DMS53 (cell line): Measurements from ENCODE around the gene CDT1.

Experiments used
- DNase-seq: peaks from one replicate; lab custom pipeline; 2025; lab: John Stamatoyannopoulos, UW

Gene CDT1

DNA sequence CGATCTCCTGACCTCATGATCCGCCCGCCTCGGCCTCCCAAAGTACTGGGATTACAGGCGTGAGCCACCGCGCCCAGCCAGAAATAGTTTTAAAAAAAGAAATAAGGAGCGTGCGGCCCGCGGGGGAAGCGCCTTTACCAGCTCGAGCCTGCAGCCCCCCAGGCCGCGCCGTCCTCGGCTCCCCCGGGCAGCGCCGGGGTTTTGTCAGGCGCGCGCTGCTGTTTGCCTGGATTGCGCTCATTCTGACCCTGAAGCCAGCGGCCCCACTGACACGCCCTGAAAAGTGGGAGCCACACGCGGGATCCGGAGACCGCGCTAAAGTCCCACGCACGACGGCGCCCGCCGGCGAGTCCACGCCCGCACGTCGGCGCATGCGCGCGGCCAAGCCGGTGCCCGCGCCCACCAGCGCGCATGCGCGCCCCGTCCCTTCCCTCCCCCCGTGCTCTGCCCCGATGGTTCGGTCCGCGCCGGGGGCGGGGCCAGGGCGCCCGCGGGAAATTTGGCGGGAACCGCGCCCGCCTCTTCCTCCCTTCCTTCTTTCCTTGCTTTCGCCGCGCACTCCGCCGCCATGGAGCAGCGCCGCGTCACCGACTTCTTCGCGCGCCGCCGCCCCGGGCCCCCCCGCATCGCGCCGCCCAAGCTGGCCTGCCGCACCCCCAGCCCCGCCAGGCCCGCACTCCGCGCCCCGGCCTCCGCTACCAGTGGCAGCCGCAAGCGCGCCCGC is at the start of gene CDT1:
Gene CDT1 (plus strand): TSS at position 526 of the 724 bp plus-strand sequence. CDS start 43 bp downstream, at position 569.
- DNase-seq: peak; percentile 86

GRCh38 chr16:88754109-88754911 is 49.3 kb upstream of the CDT1 start:
- no peak for DNase-seq

GRCh38 chr16:88754912-88755744 is 48.5 kb upstream of the CDT1 start:
- no peak for DNase-seq

GRCh38 chr16:88755745-88756443 is 47.7 kb upstream of the CDT1 start:
- no peak for DNase-seq

DNA sequence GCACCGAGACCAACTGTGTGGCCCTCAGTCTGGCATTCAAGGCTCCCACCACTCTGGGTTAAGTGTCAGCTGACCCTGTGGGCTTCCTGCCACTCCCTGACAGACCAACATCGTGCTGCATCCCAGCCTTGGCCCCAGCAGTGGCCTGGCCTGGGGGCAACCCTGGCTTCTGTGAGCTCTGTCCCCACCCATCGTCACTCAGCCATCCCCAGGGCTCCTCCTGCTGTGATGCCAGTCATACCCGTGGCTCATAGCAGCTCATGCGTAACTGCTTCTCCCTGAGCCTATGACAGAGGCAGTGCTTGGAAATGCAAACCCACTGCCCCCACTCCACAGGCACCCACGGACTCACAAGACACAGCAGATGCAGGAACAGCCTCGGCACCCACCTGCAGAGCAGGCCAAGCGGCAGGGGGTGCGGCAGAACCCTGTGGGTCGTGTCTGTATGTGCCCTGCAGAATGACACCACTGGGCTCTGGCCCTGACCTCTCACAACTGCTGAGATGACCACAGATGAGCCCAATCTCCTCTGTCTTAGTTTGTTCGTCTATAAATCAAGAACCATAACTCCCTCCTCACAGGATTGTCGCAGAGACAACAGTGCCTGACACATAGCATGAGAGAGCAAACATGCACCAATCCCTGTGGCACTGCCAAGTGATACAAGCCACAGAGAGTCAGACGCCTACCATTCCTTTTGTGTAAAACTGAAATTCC is 45.2 kb upstream of the CDT1 start:
- no peak for DNase-seq

DNA sequence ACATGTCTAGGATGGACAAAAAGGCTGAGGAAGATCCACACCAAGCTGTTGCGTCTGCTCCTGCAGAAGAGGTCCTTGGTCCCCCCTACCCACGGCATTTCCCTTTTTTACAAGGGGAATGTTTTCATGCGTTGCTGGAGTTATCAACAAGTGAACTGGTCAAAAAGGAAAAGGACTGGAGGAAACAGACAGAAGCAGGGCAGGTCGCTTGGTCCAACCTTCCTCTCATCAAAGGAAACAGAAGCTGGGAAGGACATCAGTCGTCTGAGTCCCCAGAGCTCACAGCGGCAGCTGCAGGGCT is 44.7 kb upstream of the CDT1 start:
- DNase-seq: no peak

DNA sequence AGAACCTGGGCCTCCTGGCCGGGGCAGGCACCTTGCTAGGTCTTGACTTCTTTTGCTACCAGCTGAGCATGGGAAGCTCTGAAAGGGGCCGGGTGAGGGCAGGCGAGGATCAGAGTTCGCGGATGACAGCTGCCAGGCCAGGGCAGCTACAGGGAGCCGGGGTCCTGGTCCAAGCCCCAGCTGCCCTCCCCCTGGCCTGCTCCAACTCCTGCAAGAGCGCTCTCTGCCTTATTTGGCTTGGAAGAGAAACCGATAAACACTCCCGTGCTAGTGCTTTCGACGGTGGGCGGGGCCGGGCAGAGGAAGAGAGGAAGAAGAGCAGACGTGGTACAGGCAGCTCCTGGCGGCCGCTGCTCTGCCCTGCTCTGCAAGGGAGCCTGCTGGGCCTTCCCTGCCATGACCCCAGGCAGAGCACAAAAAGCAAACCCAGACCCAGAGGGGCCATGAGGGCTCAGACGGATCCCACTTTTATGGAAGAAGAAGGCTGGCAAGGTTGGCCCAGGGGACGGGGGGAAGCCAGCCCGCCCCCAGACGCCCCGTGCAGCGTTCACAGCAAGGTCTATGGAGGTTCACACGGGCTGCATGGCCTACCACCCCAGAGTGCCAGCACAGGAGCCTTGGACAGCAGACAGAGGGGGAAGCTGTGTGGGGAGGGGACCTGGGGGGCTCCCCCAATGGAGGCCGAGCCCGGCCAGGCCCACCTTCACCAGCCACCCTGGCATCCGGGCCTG is 44.2 kb upstream of the CDT1 start:
- DNase-seq: no peak

DNA sequence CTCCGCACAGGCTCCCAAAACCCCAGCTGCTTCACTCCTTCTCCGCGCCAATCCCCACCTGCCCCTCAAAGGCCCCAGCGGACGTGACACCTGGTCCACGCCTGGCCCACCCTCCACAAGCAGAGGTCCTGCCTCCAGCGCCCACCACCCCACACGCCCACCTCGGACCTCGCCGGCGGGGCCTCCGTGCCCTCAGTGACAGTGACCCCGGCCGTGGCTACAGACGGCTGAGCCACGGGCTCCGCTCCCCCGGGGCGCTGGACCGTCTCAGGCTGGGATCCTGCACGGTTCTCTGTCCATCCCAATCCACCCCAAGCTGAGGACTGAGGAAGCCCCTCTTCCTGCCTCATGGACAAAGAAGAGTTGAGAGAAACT is 43.6 kb upstream of the CDT1 start:
- no peak for DNase-seq

DNA sequence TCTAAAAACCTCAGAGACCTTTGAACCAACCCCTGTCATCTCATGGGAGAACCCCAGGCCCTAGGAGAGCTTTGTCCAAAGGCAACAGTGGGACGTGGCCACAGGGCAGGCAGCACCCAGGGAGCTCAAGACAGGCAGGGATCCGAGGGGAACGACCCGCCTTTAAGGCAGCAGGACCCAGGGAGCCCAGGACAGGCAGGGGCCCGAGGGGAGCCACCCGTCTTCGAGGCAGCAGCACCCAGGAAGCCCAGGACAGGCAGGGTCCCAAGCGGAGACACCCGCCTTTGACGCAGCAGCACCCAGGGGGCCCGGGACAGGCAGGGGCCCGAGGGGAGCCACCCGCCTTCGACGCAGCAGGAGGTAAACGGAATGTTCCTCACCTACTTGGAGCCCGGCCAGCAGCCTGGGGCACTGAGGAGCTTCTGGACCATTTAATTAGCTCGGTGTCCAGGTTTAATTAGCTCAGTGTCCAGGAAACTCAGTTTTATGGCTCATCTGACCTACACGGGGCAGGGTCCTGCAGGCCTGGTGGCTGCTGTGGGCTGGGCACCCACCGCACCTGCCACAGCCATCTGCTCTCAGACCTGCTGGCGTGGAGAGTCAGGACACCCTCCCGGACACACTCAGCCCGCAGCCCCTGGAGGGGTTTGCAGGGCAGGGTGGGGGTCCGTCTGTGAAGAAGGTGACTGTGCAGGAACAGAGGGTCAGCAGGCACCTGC is 43.0 kb upstream of the CDT1 start:
- no peak for DNase-seq

- DNase-seq: no peak
Observed at GRCh38 chr16:88761143-88761534, 42.5 kb upstream of the CDT1 start.

- no peak for DNase-seq
Observed at GRCh38 chr16:88761830-88762229, 41.8 kb upstream of the CDT1 start.

DNA sequence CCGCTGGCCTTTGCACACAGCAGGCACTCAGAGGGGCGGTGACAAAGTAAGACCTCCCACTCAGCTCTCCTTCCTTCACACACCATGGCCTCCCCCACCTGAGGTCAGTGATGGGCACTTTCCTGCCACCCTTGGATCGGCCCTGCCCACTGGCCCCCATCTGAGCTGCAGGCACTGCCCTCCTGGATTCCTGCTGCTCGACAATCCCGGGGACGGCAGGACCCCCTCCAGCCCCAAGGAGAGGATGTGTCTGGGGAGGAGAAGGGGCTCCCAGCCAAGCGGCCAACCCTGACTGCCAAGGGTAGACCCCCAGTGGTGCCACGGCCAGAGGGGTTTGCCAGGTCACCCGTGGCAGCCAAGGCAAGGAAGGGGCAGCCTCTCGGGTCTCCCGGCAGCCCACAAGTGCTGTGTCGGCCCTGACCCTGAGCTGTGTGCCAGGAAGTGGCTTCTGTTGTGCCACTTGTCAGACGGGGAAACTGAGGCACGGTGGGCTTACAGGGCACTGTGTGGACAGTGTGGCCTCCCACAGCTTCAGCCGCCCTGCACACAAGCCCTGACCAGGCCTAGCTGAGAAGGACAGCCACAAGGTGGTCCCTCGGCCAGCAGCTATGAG is 41.2 kb upstream of the CDT1 start:
- DNase-seq: no peak

GRCh38 chr16:88762941-88763340 is 40.6 kb upstream of the CDT1 start:
- DNase-seq: no peak

GRCh38 chr16:88763502-88764053 is 40.0 kb upstream of the CDT1 start:
- DNase-seq: no peak

GRCh38 chr16:88764080-88764479 is 39.5 kb upstream of the CDT1 start:
- no peak for DNase-seq

GRCh38 chr16:88764913-88765349 is 38.7 kb upstream of the CDT1 start:
- DNase-seq: no peak

DNA sequence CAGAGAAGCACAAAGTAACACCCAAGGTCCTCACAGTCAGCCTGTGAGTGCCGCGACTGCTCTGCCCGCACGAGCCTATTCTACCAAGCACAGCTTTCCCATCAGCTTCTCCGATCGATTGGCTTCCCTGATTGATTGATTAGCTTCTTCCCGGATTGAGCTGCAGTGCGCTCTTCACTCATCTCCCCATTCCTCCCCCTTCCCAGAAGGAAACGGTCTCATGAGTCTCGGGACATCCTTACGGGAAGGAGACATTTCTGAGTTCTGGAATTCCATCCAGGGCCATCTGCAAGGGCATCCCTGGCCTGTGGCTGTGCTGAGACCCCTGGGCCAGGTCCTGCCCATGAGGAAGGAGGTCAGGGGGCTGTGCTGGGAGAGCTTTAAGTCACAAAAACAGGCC is 36.6 kb upstream of the CDT1 start:
- DNase-seq: no peak

DNA sequence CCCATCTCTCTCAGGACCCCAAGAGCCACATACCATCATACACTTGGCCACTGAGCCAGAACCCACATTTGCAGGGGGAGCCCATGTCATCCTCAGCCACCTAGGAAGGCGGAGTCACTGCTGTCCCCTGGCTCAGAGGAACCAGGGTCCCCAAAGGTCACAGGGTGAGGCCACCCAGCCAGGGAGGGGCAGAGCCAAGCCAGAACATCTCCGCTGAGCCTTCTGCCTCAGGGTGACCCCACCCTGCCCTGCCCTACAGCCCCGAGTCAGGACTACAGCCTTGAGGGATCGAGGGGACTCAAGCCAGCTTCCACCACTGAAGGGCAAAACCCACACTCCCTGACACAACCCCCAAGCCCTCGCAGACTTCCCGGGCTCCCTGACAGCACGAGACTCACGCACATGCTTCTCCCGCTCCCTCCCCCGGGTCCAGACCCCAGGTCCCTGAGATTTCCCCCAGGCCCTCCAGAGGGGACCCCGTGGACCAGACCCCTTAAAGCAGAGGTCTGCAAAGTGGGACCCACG is 36.0 kb upstream of the CDT1 start:
- no peak for DNase-seq
